GM12864 (cell line): ENCODE results near the gene COX7B.
"Not testable (repeated sequence)": the region's sequence is repeated elsewhere in the genome, so short reads cannot be mapped to it uniquely, and the experiment has no call there.

Experiments
- DNase-seq: peaks from one replicate; pipeline ENCODE4 v3.0.0-alpha.2; 2011; ENCODE audit warnings: low read depth
- H3K4me3 ChIP-seq: 2 replicates; pipeline ENCODE4 v1.5.1; 2011; ENCODE audit warnings: mild to moderate bottlenecking, low read depth, low read length, control low read depth
- CTCF ChIP-seq: IDR thresholded peaks from 2 replicates; pipeline ENCODE4 v1.5.1; 2011; ENCODE audit warnings: low read depth, mild to moderate bottlenecking, moderate library complexity, low read length, control low read depth, inconsistent platforms; ENCODE audit errors: missing control alignments

COX7B gene

GRCh38 chrX:77899081-77899828 is at the start of gene COX7B:
Gene COX7B (plus strand): TSS chrX:77899468. CDS start chrX:77899554, 86 bp downstream.
- peak; percentile 47 for TF ChIP-seq CTCF
- peak; percentile 92 for DNase-seq
- peak within 1 kb of the TSS; percentile 62 for H3K4me3 ChIP-seq

GRCh38 chrX:77875372-77875771 is 23.9 kb upstream of the COX7B start:
- DNase-seq, result no peak
- no peak for TF ChIP-seq CTCF
- no peak overlapping the region for H3K4me3 ChIP-seq

GRCh38 chrX:77881418-77881817 is 17.9 kb upstream of the COX7B start:
- DNase-seq, H3K4me3 ChIP-seq: not testable (repeated sequence)

- DNase-seq, result no peak
- no peak overlapping the region; the same call in 1 of the 2 replicates for H3K4me3 ChIP-seq
- no peak for TF ChIP-seq CTCF
Measured at GRCh38 chrX:77892887-77893286, 6.4 kb upstream of the COX7B start.

GRCh38 chrX:77893713-77894112 is 5.6 kb upstream of the COX7B start:
- no peak for TF ChIP-seq CTCF
- no peak for DNase-seq
- H3K4me3 ChIP-seq, result peak overlapping the region; percentile 77; the same call in 1 of the 2 replicates

- peak within 1 kb of the TSS; percentile 77 for H3K4me3 ChIP-seq
- DNase-seq, result peak; percentile 92
- peak; percentile 3 for TF ChIP-seq CTCF
Measured at GRCh38 chrX:77894921-77895886, 4.1 kb upstream of the COX7B start, which contains the start of gene MAGT1. Gene MAGT1 (minus strand): TSS chrX:77895435. CDS start chrX:77895410, 25 bp downstream.

- no peak for TF ChIP-seq CTCF
- H3K4me3 ChIP-seq, result peak overlapping the region; percentile 62
- no peak for DNase-seq
Measured at GRCh38 chrX:77900688-77901087, 1.4 kb downstream of the COX7B start.
